ENCODE results near the gene INPP5B.

- no peak for TF ChIP-seq FOXK2 (IDR thresholded peaks at IDR 0.05)
- no peak for TF ChIP-seq SP1 (IDR thresholded peaks at IDR 0.05)
- no peak for TF ChIP-seq BHLHE40 (IDR thresholded peaks at IDR 0.05; ENCODE audit: borderline replicate concordance)
- no peak for TF ChIP-seq ARNT (IDR thresholded peaks at IDR 0.05)
- no peak for TF ChIP-seq LEF1 (IDR thresholded peaks at IDR 0.05; ENCODE audit: borderline replicate concordance)
- TF ChIP-seq PKNOX1 (IDR thresholded peaks at IDR 0.05): no peak
- no peak for TF ChIP-seq SUZ12 (IDR thresholded peaks at IDR 0.05)
- TF ChIP-seq CTBP1 (IDR thresholded peaks at IDR 0.05; ENCODE audit: borderline replicate concordance): no peak
- TF ChIP-seq NFRKB (IDR thresholded peaks at IDR 0.05): no peak
- TF ChIP-seq L3MBTL2 (conservative IDR thresholded peaks at IDR 0.05): no peak
- TF ChIP-seq FOXA1 (IDR thresholded peaks at IDR 0.05): no peak
These were observed 123.7 kb downstream of the INPP5B start for GRCh38 chr1:37822906-37823815.
